DLD1 (cell line): ENCODE measurements around the gene ATOX1.
"Not testable (repeated sequence)": the region's sequence is repeated elsewhere in the genome, so short reads cannot be mapped to it uniquely, and the experiment has no call there.

ENCODE experiments used
- in situ Hi-C: cut with HindIII; loops from 2 replicates; pipeline ENCODE4 v1.10.0; 2017; ENCODE audit warnings: low sequenced_read_pairs

Gene ATOX1

GRCh38 chr5:151699071-151699901 is 59.1 kb downstream of the ATOX1 start:
- in situ Hi-C loops, result no loop called here

DNA sequence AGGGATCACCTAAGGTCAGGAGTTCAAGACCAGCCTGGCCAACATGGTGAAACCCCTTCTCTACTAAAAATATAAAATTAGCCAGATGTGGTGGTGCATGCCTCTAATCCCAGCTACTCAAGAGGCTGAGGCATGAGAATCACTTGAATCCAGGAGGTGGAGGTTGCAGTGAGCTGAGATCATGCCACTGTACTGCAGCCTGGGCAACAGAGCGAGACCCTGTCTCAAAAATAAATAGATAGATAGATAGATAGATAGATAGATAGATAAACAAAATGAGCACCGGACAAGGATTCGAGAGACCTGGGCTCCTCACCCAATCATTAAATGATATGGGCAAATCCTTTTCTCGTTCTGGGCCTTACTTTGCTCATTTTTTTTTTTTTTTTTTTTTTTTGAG is 60.4 kb downstream of the ATOX1 start:
- in situ Hi-C loops, result not testable (repeated sequence)

DNA sequence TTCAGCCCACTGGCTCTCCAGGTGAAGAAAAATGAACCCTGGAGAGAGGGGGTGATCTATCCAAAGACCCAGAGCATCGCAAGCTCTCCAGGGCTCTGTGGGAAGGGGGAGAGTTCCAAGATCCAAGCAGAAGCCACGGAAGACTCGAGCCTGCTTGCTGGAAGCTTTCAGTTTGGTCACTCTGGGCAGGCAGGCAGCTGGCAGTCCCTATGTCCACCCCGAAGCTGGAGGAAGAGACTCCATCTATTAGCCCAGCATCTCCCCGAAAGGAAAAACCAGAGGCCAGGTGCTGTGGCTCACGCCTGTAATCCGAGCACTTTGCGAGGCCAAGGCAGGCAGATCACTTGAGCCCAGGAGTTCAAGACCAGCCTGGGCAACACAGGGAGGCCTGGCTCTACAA is 61.0 kb downstream of the ATOX1 start:
- in situ Hi-C loops, result no loop called here

DNA sequence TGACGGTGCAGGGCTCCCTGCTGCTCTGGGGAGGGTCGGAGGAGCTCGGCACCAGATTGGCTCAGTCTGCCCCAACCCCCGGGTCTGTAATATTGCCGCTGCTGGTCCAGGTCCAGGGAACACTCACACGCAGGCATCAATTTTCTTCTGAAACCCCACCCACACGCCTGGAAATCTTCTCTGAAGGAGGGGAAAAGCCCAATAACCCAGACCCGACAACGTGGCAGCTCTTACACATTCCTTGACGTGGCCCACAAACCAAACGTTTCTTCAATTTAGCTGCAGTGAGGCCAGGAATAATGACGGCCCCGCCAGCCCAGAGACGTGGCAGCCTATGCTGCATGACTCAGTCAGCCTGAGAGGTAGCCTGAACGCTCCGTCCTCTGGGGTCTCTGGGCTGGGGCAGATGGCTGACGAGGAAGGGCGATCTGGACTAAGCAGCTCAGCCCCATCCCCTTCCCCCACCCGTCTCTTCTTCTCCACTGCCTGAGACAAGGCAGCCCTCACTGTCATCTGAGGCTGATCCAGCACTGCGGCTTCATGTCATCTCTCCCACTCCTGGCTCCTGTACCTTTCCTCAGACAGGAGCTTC is 61.9 kb downstream of the ATOX1 start:
- in situ Hi-C loops, result no loop called here

- in situ Hi-C loops, result no loop called here
Observed at GRCh38 chr5:151695464-151695863, 63.0 kb downstream of the ATOX1 start.

- in situ Hi-C loops, result no loop called here
Observed at GRCh38 chr5:151694035-151694485, 64.4 kb downstream of the ATOX1 start.
